Stimulated activated memory B cell treated with anti-CD40 and anti-IgM and Interleukin-4, amounts not matched to agents 10 μg/mL and 1 μg/mL and 100 μg/mL, for 72 hours (primary cell): Measurements from ENCODE around the gene COL18A1.

Experiments
- ATAC-seq: fragments of 150-1000 bp; cut with Tn5 transposase; 2 replicates; pipeline ENCODE4 v1.10.0; 2021
- H3K27ac Mint-ChIP-seq: one replicate; pipeline ENCODE4 v1.8.0; 2022; ENCODE audit warnings: mild to moderate bottlenecking, mixed read lengths
- H3K27me3 Mint-ChIP-seq: one replicate; pipeline ENCODE4 v1.8.0; 2022; ENCODE audit warnings: mixed read lengths
- H3K36me3 Mint-ChIP-seq: one replicate; pipeline ENCODE4 v1.8.0; 2022; ENCODE audit warnings: mixed read lengths
- H3K4me1 Mint-ChIP-seq: one replicate; pipeline ENCODE4 v1.8.0; 2022; ENCODE audit warnings: mixed read lengths
- H3K4me3 Mint-ChIP-seq: one replicate; pipeline ENCODE4 v1.8.0; 2022; ENCODE audit warnings: mild to moderate bottlenecking, moderate library complexity, mixed read lengths
- H3K9me3 Mint-ChIP-seq: one replicate; pipeline ENCODE4 v1.8.0; 2022; ENCODE audit warnings: mixed read lengths

The COL18A1 gene

GRCh38 chr21:45451771-45452182 lies 46.8 kb downstream of the COL18A1 start:
- Mint-ChIP-seq H3K4me3 (no peak overlapping the region), H3K36me3 (no peaks in the 10 kb centered on the region), H3K9me3 (no peaks in the 10 kb centered on the region), H3K27me3 (peaks cover 29% of the 10 kb centered on the region), H3K27ac (no peak overlapping the region), H3K4me1 (no peaks in the 10 kb centered on the region)
- ATAC-seq: no peak

GRCh38 chr21:45452696-45453307 lies 47.8 kb downstream of the COL18A1 start:
- H3K36me3 Mint-ChIP-seq: no peaks in the 10 kb centered on the region
- no peak overlapping the region for H3K4me3 Mint-ChIP-seq
- ATAC-seq: no peak
- no peaks in the 10 kb centered on the region for H3K4me1 Mint-ChIP-seq
- H3K9me3 Mint-ChIP-seq: no peaks in the 10 kb centered on the region
- peaks cover 26% of the 10 kb centered on the region for H3K27me3 Mint-ChIP-seq
- no peak overlapping the region for H3K27ac Mint-ChIP-seq

- Mint-ChIP-seq H3K27me3 (peaks cover 20% of the 10 kb centered on the region), H3K27ac (no peak overlapping the region), H3K9me3 (no peaks in the 10 kb centered on the region), H3K36me3 (no peaks in the 10 kb centered on the region), H3K4me1 (no peaks in the 10 kb centered on the region), H3K4me3 (no peak overlapping the region)
- no peak for ATAC-seq
These were observed 48.5 kb downstream of the COL18A1 start for GRCh38 chr21:45453308-45453950.

GRCh38 chr21:45454060-45454925 lies 49.3 kb downstream of the COL18A1 start:
- H3K9me3 Mint-ChIP-seq: no peaks in the 10 kb centered on the region
- H3K27ac Mint-ChIP-seq: no peak overlapping the region
- no peaks in the 10 kb centered on the region for H3K4me1 Mint-ChIP-seq
- no peak for ATAC-seq
- H3K27me3 Mint-ChIP-seq: peaks cover 11% of the 10 kb centered on the region
- no peaks in the 10 kb centered on the region for H3K36me3 Mint-ChIP-seq
- H3K4me3 Mint-ChIP-seq: no peak overlapping the region

DNA sequence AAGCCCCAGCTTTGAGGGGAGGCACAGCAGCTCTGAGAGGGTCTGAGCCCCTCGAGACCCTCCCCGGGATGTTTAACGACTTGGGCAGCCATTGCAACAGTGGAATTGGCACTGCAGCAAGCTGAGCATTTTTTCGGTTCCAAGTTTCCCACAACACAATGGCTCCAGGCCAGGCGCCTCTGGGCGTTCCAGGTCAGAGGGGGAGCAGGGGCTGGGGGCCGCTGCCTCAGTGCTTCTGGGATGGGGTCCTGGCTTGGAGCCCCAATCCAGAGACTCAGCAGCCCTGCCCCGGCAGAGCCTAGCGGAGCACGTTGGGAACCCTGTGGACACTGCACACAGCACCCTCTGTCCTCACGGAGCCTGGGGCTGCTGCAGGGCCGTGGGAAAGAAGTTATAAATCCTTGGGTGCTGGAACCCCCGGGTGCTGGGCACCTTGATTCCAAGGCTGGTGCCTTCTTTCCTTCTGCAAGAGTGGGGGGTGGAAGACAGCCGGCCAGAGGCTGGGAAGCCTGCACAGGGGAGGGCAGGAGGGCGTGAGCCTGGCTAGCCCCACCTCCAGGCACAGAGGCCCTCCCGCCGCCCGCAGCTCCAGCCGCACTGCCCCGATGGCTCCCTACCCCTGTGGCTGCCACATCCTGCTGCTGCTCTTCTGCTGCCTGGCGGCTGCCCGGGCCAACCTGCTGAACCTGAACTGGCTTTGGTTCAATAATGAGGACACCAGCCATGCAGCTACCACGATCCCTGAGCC lies 50.1 kb downstream of the COL18A1 start:
- H3K27ac Mint-ChIP-seq: no peak overlapping the region
- no peak overlapping the region for H3K4me3 Mint-ChIP-seq
- peaks cover 9% of the 10 kb centered on the region for H3K27me3 Mint-ChIP-seq
- no peak for ATAC-seq
- no peaks in the 10 kb centered on the region for H3K4me1 Mint-ChIP-seq
- H3K36me3 Mint-ChIP-seq: no peaks in the 10 kb centered on the region
- no peaks in the 10 kb centered on the region for H3K9me3 Mint-ChIP-seq

DNA sequence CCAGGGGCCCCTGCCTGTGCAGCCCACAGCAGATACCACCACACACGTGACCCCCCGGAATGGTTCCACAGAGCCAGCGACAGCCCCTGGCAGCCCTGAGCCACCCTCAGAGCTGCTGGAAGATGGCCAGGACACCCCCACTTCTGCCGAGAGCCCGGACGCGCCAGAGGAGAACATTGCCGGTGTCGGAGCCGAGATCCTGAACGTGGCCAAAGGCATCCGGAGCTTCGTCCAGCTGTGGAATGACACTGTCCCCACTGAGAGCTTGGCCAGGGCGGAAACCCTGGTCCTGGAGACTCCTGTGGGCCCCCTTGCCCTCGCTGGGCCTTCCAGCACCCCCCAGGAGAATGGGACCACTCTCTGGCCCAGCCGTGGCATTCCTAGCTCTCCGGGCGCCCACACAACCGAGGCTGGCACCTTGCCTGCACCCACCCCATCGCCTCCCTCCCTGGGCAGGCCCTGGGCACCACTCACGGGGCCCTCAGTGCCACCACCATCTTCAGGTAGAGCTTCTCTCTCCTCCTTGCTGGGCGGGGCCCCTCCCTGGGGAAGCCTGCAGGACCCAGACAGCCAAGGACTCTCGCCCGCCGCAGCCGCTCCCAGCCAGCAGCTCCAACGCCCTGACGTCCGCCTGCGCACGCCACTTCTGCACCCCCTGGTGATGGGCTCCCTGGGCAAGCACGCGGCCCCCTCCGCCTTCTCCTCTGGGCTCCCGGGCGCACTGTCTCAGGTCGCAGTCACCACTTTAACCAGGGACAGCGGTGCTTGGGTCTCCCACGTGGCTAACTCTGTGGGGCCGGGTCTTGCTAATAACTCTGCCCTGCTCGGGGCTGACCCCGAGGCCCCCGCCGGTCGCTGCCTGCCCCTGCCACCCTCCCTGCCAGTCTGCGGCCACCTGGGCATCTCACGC lies 51.0 kb downstream of the COL18A1 start:
- Mint-ChIP-seq H3K9me3 (no peaks in the 10 kb centered on the region), H3K36me3 (no peaks in the 10 kb centered on the region), H3K4me1 (no peaks in the 10 kb centered on the region), H3K27ac (no peak overlapping the region), H3K27me3 (peaks cover 13% of the 10 kb centered on the region), H3K4me3 (no peak overlapping the region)
- ATAC-seq: peak; percentile 10

GRCh38 chr21:45456584-45457160 lies 51.7 kb downstream of the COL18A1 start:
- no peaks in the 10 kb centered on the region for H3K4me1 Mint-ChIP-seq
- peaks cover 3% of the 10 kb centered on the region for H3K9me3 Mint-ChIP-seq
- no peak for ATAC-seq
- H3K27ac Mint-ChIP-seq: no peak overlapping the region
- peaks cover 17% of the 10 kb centered on the region for H3K27me3 Mint-ChIP-seq
- H3K36me3 Mint-ChIP-seq: no peaks in the 10 kb centered on the region
- no peak overlapping the region for H3K4me3 Mint-ChIP-seq

DNA sequence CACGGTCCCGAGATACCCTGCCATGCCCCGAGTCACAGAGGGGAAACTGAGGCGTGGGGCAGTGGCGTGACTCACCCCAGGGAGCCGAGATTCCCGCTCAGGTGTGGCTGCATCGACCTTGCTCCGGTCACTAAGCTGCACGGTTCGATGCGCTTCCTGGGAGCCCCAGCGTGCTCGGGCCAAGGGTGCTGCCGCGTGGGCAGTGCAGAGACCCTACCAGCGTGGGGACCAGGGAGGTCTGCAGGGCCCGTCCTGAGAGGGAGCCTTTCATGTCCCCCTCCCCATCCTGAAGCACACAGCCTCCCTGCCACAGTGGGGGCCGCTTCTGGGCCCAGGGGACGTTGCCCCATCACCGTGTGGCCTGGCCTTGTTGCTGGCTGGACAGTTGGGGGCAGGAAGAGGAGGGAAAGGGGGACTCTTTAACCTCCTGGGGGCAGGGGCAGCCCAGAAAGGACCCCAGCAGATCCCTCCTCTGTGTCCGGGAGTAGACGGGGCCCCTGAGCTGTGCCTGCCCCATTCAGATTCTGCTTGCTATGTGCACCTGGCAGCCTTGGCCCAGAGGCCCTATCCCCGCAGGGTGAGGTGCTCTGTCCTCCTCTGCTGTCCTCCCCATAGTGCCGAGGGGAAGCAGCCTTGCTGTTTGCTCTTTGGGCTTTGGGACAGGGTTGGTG lies 52.3 kb downstream of the COL18A1 start:
- peaks cover 8% of the 10 kb centered on the region for H3K9me3 Mint-ChIP-seq
- no peak overlapping the region for H3K4me3 Mint-ChIP-seq
- H3K27ac Mint-ChIP-seq: no peak overlapping the region
- H3K27me3 Mint-ChIP-seq: peaks cover 23% of the 10 kb centered on the region
- ATAC-seq: no peak
- peaks cover 3% of the 10 kb centered on the region for H3K36me3 Mint-ChIP-seq
- no peaks in the 10 kb centered on the region for H3K4me1 Mint-ChIP-seq

DNA sequence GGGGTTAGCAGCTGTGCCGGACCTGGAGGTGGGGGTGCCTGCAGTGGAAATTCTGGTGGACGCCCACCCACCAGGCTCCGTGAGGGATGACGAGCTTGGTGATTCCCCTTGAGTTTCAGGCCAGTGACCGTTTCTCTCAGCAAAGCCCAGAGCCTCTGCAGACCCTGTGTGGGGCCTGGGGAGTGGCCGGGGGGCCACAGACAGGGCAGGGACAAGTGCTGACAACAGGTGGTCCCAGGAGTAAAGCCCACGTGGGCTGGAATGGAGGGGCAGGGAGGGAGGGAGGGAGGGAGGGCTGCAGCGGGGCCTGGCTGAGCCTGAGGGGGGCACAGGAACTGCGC lies 52.8 kb downstream of the COL18A1 start:
- Mint-ChIP-seq H3K27me3 (peaks cover 28% of the 10 kb centered on the region), H3K4me3 (no peak overlapping the region), H3K36me3 (peaks cover 8% of the 10 kb centered on the region), H3K27ac (no peak overlapping the region), H3K4me1 (no peaks in the 10 kb centered on the region), H3K9me3 (peaks cover 13% of the 10 kb centered on the region)
- no peak for ATAC-seq

GRCh38 chr21:45458281-45459170 lies 53.6 kb downstream of the COL18A1 start:
- Mint-ChIP-seq H3K36me3 (peaks cover 9% of the 10 kb centered on the region), H3K4me3 (no peak overlapping the region), H3K27ac (no peak overlapping the region), H3K9me3 (peaks cover 13% of the 10 kb centered on the region), H3K27me3 (peaks cover 31% of the 10 kb centered on the region), H3K4me1 (no peaks in the 10 kb centered on the region)
- ATAC-seq: no peak

DNA sequence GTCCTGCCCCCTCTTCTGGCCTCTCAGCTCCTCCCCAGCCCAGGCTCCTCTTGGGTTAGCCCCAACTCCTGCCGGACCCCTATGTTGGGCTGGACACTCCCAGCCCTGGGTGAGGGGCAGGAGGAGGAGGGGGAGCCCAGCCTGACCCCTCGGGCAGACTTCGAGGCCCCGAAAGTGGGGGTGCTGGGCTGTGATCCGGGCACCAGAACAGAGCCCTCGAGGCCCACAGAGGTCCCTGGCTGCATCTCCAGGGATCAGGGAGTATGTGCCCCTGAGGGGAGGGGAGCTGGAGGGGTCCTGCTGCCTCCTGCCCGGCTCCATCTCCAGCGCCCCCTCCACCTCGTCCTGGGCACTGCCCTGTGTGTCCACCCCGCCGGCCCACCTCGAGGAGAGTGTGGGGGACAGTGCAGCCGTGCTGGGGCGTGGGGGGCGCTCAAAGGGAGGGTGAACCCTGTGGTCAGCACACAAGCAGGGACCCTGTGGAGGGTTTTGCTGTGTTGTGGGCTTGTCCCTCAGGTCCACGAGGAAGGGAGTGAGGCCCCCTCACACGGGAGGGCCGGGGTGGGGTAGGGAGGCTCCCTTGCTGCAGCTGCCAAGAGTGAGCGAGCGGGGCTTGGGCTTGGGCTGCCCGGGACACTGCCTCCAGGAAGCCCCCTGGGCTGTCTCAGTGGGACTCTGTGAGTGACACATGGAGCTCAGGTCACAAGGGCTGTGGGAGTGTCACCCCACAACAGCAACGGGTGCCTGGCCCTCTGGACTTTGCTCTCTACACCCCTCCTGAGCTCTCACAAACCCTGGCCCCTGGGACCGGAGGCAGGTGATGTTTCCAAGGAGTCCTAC lies 54.4 kb downstream of the COL18A1 start:
- ATAC-seq: peak; percentile 42
- Mint-ChIP-seq H3K36me3 (peaks cover 9% of the 10 kb centered on the region), H3K4me3 (no peak overlapping the region), H3K9me3 (peaks cover 13% of the 10 kb centered on the region), H3K27me3 (peaks cover 40% of the 10 kb centered on the region), H3K4me1 (peaks cover 3% of the 10 kb centered on the region), H3K27ac (no peak overlapping the region)

DNA sequence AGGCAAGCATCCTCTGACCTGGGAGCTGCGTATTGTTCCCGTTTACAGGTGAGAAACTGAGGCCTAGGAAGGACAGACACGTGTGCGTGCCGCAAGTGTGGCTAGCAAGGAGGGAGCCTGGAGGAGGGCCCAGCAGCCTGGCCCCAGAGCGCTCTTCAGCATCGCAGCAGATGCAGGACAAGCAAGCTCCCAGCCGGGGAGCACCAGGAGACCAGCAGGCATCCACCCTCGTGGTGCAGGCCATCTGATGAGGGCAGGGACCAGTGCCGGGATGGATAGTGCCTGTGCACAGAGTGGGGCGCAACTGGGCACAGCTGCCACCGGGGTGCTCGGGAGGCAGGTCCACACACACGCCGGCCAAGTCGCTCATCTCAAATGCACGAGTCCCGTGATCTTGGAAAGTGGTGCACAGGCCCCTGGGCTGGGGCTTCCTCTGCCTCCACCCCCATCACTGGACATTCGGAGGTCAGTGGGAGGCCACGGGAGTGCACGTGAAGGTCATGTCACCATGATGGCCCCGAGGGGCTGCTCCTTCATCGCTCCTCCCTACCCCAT lies 55.1 kb downstream of the COL18A1 start:
- Mint-ChIP-seq H3K4me1 (peaks cover 10% of the 10 kb centered on the region), H3K36me3 (peaks cover 9% of the 10 kb centered on the region), H3K27me3 (peaks cover 47% of the 10 kb centered on the region), H3K4me3 (no peak overlapping the region), H3K9me3 (peaks cover 13% of the 10 kb centered on the region), H3K27ac (no peak overlapping the region)
- ATAC-seq: no peak
